Caki2 (cell line): ENCODE measurements around the gene CLSTN3. TPM values are rescaled to one million over a fixed set of nuclear protein-coding genes. Genes with fewer than 3 reads are reported as not detected.
A peak's percentile ranks its signal among the peaks of the same experiment; 100 is the strongest.
"Not testable (repeated sequence)": the region's sequence is repeated elsewhere in the genome, so short reads cannot be mapped to it uniquely, and the experiment has no call there.

Experiments used
- DNase-seq: peaks from one replicate; pipeline ENCODE4 v3.0.0-alpha.2; 2015; ENCODE audit warnings: low read depth
- in situ Hi-C: cut with HindIII; loops from 2 replicates; pipeline ENCODE4 v1.10.0; 2016; ENCODE audit warnings: low sequenced_read_pairs, low pct_unique_long_range_greater_than_20kb, mixed read lengths
- total RNA-seq: library from RNA; depleted of rRNA; stranded (reverse); fragments of >200 nt; shearing (Covaris generic); gene quantifications from 2 replicates; pipeline ENCODE4 v1.2.3, GENCODE V29; 2014; ENCODE audit warnings: low replicate concordance

The CLSTN3 gene
- total RNA-seq, 1 experiment from 2014 or later = 13.8 TPM

DNA sequence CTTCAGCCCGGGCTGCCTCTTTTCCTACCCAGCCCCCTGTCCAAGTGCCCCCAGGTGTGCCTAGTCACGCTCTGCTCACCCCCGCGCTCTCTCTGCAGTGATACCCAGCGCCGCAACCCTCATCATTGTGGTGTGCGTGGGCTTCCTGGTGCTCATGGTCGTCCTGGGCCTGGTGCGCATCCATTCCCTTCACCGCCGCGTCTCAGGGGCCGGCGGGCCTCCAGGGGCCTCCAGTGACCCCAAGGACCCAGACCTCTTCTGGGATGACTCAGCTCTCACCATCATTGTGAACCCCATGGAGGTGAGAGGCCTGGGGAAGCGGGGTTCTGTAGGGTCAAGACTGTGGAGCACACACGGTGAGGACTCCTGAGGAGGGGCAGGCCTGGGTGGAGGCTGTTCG, 27.2 kb downstream of the CLSTN3 start:
- in situ Hi-C loops = no loop called here
- no peak for DNase-seq

DNA sequence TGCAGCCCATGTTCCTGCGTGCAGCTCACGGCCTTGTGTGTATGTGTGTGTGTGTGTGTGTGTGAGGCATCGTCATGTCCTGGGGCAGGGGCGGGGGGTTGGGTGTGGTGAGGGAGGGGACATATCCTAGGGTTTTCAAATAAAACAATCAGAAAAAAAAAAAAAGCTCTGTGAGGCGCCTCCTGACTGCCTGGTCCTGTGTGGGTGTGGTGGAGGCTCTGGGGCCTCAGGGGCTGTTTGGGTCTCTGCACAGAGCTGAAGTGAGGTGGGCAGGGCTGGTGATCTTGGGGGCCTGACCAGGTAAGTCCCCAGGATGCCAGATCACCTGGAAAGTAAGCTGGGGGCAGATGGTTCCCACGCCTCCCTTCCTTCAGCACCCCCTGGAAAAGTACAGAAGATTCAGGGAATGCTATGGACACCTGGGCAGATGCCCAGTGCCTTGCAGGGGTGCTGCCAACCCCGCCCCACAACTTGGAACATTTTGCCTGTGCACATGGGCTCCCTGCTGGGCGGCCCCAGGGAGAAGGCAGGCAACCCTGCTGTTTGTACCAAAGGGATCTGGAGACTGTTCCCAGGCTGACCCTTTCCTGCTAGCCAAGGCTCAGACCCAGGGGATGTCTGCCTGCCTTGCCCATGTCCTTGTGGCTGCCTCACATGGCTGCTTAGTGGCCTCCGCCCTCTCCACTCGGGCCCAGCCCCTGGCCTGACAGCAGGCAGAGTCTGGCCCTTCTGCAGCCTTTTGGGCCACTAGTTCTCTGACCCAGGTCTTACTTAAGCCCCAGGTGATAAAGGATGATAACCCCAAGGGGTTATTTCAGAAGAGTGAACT, 28.8 kb downstream of the CLSTN3 start:
- in situ Hi-C loops = no loop called here
- no peak for DNase-seq

DNA sequence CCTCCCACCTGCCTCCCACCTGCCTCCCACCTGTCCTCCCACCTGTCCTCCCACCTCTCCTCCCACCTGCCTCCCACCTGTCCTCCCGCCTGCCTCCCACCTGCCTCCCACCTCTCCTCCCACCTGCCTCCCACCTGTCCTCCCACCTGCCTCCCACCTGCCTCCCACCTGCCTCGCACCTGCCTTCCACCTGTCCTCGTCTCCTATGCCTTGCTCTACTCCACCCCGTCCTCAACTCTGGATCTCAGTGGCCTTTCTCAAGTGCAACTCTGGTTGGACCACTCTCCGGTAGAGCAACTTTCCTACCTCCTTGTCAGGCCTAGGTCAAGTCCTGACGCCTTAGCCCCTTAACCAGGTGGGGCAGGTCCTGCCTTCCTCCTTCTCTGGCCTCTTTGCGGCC, 30.0 kb downstream of the CLSTN3 start:
- in situ Hi-C loops = no loop called here
- DNase-seq = no peak

DNA sequence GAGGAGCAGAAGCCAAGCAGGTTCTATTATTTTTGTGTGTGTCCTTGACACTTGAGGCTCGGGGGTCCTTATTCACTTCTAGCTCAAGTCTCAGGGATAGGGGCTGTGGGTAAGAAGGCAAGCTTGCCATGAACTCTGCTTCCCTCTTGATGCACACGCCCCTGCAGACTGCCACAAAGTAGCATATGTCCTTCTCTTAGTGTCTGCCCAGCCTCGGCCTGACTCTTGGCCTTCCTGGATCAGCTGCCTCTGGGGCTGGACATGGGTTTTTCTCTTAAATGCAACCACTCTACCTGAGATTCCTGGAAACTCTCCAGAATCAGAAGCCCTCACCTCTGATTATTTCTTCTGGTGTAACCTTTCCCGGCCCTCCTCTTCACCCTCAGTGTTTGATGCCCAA, 31.2 kb downstream of the CLSTN3 start:
- in situ Hi-C loops = no loop called here
- DNase-seq = no peak

DNA sequence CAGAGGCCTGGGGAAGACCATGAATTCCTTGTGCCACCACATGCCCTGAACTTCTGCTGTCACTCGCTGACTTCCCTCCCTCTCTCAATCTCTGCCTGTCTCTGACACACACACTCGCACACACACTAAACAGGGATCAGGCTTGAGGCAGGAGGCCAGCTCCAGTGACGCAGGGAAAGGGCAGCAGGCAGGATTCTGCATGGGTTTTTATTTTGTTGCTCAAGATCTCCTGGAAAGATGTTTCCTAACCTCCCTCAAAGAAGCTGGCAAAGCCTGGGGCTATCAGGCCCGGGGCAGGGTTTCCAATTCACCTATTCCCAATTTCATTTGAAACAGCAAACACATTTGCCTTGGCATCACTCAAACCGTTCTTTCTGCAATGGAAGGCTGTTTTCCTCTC, 31.6 kb downstream of the CLSTN3 start:
- in situ Hi-C loops = no loop called here
- DNase-seq = no peak

DNA sequence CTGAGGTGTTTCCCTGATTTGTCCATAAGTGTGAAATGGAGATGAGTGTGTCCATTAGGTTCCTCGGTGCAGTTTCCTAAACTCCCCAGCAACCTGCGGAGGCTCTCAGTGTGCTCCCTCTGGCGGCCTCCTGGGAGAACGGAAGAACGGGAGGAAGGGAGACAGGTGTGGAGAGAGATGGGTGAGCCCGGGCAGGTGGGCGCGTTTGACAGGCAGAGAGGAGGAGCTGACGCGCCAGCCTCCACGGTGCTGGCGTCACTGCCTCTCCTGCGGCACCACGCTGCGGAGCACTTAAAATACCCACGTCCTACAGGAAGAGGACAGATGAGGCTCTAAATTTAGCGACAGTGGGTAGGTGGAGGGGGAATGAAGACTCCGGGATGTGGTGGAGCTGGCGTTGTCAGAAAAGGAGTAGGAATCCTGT, 32.5 kb downstream of the CLSTN3 start:
- no peak for DNase-seq
- in situ Hi-C loops = no loop called here

DNA sequence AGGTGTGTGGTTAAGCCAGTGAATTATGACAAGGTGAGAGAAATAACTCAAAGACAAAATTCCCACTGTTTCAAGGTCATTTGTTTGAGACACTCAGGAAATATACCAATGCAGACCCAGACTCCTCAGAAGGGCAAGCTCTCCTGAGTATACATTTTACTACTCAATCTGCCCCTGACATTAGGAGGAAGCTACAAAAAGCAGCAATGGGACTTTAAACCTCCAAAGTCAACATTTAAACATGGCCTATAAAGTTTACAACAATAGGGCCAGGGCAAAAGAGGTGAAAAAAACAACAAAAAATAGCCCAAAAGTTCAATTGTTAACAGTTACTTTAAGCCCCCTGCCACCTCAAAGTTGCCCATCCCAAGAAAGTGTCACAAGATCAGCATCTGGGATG, 39.8 kb downstream of the CLSTN3 start:
- DNase-seq = no peak
- in situ Hi-C loops = no loop called here

DNA sequence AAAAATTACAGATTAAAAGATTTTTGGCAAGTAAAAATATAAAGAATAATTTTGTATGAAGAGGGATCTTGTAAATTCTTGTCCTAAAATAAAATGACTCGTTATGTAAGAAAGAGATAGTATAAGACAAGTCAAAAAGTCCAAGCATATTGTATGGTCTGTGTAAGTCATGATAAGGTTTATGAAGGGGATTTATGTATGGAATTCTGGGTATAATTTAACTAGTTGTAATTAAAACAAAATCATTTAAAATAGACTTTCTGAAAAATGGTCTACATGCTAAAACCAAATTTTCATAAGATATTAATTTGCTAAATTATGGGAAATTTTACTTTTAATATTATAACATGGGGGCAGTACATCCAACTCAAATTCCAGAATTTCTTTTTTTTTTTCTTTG, 41.7 kb downstream of the CLSTN3 start:
- no peak for DNase-seq
- in situ Hi-C loops = no loop called here

DNA sequence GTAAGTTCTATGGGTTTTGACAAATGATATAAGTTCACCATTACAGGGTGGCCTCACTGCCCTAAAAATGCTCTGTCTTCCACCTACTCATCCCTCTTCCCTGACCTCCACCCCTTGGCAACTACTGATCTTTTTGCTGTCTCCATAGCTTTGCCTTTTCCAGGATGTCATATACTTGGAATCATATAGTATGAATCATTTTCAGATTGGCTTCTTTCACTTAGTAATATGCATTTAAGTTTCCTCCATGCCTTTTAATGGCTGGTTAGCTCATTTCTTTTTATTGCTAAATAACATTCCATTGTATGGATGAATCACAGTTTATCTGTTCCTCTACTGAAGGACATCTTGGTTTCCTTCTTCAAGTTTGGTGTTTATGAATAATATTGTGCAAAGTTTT, 45.3 kb downstream of the CLSTN3 start:
- DNase-seq = no peak
- in situ Hi-C loops = no loop called here

DNA sequence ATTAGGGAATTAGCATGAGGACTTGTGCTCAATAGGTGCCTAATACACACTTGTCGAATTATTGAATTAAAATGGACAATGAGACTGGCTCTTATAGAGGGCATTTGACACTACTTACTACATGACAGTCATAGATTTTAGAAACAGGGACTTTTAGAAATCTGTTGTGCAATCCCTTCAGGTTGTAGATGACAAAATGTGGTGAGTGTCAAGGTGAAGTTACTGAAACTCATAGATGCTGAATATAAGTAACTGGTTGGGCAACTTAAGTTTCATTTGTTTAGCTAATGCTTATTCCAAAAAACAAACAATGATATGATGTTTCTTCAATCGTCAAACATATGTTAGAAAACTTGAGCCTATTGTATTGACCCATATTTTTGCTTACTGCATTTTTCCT, 46.4 kb downstream of the CLSTN3 start:
- DNase-seq = no peak
- in situ Hi-C loops = no loop called here

DNA sequence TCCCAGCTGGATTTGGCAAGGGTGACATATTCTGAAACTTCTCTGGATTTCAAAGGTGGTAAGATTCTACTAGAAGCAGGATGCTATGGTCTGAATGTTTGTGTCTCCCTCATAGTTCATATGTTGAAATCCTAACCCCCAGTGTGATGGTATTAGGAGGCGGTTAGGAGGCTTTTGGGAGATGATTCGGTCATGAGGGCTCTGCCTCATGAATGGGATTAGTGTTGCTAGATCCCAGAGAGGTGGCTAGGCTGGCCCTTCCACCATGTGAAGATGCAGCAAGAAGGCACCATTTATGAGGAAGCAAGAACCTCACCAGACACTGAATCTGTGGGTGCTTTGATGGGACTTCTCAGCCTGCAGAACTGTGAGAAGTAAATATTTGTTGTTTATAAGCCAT, 48.3 kb downstream of the CLSTN3 start:
- no peak for DNase-seq
- in situ Hi-C loops = no loop called here

DNA sequence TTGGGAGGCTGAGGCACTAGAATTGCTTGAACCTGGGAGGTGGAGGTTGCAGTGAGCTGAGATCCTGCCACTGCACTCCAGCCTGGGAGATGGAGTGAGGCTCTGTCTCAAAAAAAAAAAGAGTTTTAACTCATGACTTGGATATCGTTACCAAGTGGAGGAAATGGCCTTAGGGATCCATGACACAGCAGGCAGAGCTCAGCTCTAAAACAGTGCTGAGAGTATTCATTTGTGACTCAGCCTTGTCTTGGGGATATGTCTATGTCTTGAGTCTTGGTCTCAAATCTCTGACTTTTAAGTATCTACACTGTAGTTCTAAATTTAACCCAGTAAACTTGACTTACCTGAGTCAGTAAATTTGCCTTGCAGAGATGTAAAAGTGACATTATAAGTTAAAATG, 50.5 kb downstream of the CLSTN3 start:
- in situ Hi-C loops = no loop called here
- no peak for DNase-seq

DNA sequence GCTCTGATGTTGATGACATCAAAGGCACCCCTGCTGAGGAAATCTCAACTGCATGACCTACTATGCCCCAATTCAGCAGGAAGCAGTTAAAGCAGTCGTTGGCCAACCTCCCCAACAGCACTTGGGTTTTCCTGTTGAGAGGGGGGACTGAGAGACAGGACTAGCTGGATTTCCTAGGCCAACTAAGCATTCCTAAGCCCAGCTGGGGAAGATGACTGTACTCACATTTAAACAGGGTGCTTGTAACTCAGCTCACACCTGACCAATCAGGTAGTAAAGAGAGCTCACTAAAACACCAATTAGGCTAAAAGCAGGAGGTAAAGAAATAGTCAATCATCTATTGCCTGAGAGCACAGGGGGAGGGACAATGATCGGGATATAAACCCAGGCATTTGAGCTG, 55.9 kb downstream of the CLSTN3 start:
- in situ Hi-C loops, DNase-seq: not testable (repeated sequence)

DNA sequence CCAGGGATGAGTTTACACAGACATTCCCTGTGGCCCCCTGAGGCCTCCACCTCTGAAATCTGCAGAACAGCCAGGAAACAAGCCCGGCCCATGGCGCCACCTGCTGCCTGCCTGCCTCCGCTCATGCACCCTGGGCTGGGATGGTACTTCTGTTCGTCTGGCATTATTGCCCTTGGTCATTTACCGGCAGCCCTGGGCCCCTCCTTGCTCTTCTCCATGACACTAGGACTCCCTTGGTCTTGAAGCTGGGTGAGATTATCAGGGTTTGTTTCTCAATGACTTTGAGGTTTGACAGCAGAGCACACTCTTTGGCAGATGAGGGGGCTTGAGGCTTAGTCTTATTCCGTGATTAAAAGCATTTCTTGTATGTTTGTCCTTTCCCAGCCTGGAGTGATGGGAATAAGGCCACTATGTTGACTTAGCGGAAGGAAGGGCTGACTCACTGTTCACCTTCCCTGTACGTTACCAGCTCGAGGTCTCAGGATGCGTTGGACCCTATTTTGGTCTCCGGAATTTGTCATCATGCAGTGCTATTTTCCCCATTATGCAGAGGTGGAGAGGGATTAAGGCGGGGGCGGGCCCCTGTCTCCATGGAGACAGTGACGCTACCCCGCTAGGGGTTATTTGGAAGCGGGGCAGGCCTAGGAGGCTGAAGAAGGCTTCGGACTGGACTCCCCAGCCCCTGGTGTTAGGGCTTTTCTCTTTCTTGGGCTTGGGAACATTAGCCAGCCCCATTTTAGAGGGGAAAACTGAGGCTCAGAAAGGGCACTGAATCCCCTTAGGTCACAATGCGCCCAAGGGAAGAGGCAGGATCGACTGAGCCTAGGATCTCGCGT, 58.6 kb downstream of the CLSTN3 start:
- in situ Hi-C loops = no loop called here
- DNase-seq = peak; percentile 66

DNA sequence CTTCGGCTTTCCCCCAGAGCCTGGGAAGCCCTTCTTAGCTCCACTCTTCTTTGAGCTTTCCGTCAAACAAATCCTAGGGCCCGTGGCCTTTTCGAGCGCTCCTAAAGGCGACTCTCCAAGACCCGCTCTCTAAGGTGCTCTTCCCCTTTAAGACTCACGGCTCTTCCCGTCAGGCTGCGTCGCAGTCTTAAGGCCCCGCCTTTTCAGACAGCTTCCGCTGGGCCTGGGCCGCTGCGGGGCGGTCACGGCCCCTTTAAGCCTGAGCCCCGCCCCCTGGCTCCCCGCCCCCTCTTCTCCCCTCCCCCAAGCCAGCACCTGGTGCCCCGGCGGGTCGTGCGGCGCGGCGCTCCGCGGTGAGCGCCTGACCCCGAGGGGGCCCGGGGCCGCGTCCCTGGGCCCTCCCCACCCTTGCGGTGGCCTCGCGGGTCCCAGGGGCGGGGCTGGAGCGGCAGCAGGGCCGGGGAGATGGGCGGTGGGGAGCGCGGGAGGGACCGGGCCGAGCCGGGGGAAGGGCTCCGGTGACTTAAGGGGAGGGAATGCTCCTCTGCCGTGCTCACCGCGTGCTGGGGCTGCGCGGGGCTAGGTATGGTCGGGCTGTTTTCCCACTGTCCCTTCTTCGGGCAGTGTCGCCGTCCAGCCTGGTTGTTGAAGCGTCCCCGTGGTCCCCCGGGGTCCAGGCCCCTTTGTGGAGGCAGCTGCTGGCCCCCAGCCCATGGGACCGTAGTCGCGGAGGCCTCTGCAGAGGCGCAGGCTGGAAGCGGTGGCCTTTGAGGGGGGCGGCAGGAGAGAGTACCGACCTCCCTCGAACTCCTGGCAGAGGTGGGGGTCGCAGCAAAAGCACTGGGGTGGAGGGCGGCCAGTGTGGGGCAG, 59.5 kb downstream of the CLSTN3 start, which contains the start of gene PEX5:
TSS of gene PEX5 (plus strand) at position 289 of the 870 bp plus-strand sequence. CDS start 692 bp downstream, outside the sequence.
- in situ Hi-C loops = no loop called here
- DNase-seq = peak; percentile 85

DNA sequence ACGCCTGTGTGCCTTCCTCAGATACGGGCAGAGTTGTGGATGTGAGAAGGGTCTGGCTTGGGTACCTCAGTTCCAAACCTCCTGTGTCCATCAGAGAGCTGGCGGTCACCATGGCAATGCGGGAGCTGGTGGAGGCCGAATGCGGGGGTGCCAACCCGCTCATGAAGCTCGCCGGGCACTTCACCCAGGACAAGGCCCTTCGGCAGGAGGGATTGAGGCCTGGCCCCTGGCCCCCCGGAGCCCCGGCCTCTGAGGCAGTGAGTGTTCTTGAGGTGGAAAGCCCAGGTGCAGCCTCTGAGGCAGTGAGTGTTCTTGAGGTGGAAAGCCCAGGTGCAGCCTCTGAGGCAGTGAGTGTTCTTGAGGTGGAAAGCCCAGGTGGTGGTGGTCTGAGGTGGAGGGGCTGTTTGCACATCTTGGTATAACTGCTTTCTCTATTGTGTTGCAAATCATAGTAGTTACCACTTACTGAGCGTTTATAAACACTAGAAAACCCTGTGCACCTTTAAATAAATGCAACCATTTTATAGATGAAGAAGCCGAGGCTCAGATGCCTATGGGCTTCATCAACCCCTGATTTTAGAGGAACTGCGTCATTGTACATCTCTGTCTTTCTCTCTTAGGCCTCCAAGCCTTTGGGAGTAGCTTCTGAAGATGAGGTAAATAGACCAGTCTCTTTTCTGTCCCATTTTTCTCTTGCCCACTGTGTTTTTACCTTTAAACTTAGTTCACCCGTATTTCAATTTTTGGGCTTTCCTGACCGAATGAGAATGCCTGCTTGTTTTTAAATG, 60.3 kb downstream of the CLSTN3 start:
- no peak for DNase-seq

DNA sequence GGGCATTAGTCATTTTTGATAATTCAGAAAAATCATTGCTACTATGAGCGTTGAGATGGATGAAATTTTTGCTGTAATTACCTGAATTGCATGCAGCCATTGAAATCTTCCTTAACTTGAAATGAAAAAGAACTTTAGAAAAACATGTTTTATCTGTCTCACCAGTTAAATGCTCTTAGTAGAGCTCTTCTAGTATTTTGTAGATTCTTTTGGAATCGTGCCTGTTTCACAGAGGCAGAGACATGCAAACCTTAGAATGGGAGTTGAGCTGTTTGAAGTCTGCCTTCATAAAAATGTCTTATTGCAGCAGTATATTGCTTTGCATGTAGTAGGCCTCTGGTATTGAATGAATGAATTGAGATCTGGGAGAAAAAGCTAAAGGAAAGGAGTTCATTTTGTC, 63.5 kb downstream of the CLSTN3 start:
- in situ Hi-C loops = no loop called here

More for the DNA sequence above, 60.3 kb downstream of the CLSTN3 start:
- in situ Hi-C loops = no loop called here

DNA sequence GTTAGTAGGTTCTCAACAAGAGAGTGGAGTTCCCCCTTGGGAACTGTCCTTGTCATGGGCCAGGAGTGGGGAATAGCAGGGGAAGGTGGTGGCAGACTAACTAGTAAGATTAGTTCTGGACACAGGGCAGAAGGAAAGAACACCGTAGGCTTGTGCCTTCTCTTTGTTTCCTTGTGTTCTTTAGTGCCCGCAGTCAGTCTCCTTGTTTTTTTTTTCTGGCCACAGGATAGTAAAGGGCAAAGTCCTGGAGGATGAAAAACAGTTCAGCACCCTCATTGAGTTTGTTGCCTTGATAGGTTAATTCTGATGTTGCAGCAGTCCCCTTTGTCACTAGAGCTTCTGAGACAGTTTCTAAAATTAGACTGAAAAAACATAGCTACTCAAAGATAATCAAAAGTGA, 67.7 kb downstream of the CLSTN3 start:
- in situ Hi-C loops = no loop called here
- DNase-seq = no peak

More for the DNA sequence above, 63.5 kb downstream of the CLSTN3 start:
- no peak for DNase-seq
